H54 (cell line): ENCODE measurements around the gene OLFML1.
A peak's percentile ranks its signal among the peaks of the same experiment; 100 is the strongest.

Experiments
- DNase-seq: peaks from one replicate; pipeline ENCODE4 v3.0.0; 2011; ENCODE audit warnings: low spot score, mixed read lengths; ENCODE audit not compliant: insufficient read length
- FAIRE-seq: peaks from 3 replicates; lab custom pipeline; 2011; peaks lifted over from hg19 to GRCh38; lab: Jason Lieb, UNC
- POLR2A ChIP-seq: IDR thresholded peaks from 2 replicates; pipeline ENCODE4 v1.6.1; 2011; ENCODE audit warnings: low read depth, mild to moderate bottlenecking, low read length

The OLFML1 gene

DNA sequence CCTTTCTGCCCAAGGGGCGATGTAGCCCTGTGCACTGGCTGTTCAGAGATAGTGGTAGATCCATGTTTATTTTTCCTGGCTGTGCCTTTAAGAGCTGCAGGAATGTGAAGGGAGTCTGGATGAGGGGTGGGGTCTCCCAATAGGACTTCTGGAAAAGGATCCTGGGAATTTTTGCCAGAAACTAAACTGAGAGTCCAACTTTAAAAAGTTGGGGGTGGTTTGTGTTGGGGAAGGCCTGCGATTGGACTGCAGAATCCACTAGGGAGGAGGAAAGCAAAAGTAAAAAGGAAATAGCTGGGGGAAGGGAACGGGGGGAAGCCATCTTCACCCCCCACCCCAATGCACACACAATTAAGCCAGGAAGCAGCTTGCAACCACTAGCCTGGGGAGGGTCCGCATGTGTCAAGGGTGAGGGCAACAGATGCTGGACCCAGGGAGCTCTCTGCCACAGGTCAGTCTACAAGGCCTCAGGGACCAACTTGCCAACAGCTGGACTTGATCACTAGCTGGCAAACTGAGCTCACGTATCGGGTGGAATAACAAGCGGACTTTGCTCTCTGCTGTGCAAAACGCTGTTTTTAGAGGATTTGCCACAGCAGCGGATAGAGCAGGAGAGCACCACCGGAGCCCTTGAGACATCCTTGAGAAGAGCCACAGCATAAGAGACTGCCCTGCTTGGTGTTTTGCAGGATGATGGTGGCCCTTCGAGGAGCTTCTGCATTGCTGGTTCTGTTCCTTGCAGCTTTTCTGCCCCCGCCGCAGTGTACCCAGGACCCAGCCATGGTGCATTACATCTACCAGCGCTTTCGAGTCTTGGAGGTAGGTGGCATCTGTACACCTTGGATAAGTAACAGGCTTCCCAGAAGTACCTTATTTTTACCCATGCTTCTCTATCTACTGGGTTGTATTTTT is at the start of gene OLFML1:
OLFML1 (plus strand) TSS at position 321 of the 912 bp plus-strand sequence; CDS start at position 691, 370 bp downstream.
- DNase-seq (no peak), FAIRE-seq (no peak)
- no peak for TF ChIP-seq POLR2A

DNA sequence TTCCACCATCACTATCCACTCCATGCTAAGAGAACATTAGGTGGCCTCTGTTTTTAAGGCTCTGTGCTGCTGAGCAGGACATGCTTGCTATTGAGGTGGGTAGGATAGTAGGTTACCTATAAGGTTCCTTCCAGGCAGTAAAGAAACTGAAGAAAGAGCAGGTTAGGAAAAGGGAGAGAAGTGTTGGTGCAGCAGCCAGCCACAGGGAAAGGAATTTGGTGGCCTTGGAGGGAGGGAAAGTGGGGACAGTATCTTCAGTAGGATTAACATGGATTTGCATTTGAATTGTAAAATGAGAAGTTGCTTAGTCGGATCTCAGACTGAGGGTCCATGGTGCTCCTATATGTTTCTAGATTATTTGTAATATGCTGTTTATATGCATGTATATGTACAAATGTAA is 49.2 kb upstream of the OLFML1 start:
- DNase-seq (no peak), FAIRE-seq (no peak)
- TF ChIP-seq POLR2A, result no peak

DNA sequence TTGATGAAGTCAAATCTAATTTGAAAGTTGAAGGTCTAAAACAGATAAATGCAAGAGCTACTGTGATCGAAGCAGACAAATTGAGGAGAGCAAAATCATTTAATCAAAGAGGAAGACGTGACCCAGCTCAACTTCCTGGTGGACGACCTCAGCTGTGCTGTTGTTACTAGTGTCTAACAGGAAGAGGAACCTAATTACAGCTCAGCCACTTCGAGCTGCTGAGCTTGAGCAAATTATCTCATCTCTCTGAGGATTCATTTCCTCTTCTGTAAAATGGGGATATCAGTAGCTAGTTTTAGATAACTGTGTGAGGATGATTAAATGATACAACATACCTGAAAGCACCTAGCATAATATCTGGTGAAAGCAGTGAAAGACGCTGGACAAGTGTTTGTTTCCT is 48.6 kb upstream of the OLFML1 start:
- no peak for FAIRE-seq
- no peak for TF ChIP-seq POLR2A
- DNase-seq, result no peak

DNA sequence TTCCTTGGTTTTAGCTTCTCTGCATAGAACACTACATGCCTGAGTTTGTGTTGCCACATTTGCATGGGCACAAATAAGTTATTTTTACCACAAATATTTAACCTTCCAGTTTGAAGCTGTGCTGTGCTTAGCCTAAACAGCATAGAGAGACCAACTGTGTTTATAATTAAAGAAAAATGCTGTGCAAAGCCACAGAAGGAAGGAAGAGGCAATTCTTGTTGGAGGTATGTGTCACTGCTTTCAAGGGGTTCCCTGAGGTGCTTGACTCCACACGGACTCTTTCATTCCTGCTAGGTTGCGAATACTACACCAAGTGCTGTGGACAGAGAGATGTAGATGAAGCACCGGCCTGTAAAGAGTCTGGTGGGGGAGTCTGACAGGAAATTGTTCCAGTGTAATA is 47.6 kb upstream of the OLFML1 start:
- FAIRE-seq (no peak), DNase-seq (no peak)
- TF ChIP-seq POLR2A, result no peak

DNA sequence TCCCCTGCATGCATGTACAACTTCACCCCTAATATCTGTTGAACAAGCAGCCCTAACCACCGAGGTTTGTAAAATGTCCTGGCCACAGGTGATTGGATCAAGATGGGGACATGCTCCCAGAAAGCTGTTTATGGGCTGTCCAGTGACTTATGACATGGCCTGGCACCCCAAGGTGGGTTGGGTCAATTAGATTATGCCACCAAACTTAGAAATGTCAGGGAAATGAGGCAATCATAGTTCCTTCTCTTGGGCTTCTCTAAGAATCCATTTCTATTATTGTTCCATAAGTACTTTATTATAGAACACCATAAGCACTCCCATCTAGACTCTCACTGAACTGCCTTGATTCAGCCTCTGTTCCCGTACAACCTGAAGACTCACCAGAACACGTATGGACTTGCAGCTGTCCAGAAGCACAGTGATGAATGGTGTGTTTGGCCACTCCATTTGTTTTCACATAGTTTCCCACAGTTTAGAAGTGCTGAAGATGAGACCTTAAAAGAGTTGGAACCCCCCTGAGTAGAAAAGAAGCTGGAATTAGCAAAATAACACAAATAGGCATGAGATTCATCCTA is 45.5 kb upstream of the OLFML1 start:
- FAIRE-seq, result no peak
- no peak for DNase-seq
- no peak for TF ChIP-seq POLR2A

DNA sequence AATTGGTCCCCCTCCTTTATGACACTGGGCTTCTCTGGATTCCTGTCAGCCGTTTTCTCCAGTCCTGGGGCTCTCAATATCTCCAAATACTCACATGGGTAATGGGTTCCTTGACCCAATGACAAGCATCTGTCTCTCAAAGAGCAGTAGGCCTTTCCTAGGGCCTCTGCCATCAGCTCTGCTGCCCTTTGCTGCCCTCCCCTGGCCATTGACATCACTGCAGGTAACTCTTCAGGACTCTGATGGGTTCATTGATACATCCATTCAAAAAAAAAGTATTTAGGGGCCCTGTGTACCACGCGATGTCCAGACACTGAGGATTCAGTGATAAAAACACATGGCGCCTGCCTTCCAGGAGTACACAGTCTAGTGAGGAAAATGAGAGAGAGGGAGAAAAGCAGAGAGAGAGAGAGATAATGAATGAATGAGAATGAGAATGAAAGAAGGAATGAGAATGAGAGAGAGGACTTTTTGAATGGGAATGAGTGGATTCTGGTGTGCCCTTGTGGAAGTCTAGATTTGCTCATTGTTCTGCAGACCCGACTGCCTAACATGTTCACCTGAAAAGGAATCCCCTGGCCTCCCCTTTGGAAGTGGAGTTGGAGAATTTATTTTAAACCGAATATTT is 42.6 kb upstream of the OLFML1 start:
- FAIRE-seq (no peak), DNase-seq (peak; percentile 49)
- no peak for TF ChIP-seq POLR2A

DNA sequence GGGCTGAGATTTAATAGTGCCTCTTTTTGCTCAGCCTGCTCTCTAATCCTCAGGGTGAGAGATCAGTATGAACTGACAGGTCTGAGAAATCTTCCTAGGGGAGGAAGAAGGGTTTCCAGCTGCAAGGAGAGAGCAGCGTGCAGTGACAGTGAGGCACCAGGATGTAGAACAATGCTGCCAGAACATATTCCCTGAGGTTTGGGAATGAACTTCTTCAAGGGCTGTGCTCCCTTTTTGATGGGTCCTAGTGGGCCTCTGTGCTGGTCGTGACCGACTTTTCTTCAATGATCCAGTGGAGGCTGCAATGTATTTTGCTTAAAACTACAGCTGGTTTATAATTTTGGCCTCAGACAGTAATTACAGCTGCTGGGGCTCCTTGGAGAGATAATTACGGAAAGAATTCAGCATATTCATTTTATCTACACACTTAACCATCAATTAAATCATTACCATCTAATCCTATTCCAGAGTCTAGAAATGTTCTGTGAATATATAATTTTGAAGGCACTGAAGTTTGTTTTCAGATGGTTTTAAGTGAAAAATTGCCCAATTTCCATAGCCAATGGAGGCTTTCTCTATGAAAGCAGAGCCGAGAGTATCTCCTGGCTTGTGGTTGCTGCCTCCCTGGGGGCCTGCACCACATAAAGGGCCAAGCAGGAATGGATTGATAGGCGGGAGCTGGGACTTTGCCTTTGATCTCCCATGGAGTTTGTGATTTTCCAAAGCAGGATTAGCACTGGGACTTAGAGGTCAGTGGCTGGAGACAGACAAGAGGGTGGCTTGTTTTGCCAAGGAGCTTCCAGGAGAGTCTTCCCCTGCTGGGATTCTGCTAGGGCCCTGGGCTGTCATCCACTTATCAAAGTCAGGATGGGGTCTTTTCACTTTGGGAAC is 41.0 kb upstream of the OLFML1 start:
- TF ChIP-seq POLR2A, result no peak
- DNase-seq (no peak), FAIRE-seq (no peak)

DNA sequence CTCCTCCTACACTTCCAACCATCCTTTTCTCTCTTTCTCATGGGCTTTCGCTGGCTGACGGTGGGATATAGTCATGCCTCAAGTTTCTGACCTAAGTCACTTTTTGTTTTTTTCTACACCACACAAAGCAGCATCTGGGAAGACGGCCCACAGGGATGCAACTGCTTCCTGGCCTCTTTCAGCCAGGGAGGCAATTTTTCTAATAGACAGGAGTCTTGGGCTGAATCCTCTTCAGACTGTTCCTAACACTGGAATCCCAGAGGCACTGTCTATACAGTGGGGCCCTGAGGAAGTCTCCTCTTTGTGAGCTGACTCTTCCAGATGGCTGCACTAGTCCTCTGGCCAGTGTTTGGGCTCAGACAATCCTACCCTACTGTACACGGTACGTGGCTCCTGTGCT is 39.7 kb upstream of the OLFML1 start:
- TF ChIP-seq POLR2A, result no peak
- DNase-seq (no peak), FAIRE-seq (no peak)

DNA sequence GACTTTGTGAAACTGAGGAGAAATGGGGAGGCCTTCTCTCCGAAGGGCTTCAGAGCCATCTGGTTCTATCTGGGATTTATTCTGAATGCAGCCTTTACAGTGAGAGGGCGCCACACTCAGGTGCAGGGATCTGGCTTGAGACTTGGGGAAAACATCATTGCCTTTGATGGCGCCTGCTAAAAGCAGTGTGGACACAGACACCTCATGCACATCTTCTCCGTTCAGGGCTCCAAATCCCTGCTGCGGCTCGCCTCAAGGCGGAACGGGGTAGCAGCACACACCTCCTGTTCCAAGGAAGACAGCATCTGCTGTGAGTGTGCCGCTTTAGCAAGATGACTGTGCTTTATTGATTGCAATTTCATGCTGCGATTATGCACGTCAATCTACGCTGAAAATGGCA is 37.1 kb upstream of the OLFML1 start:
- DNase-seq, result no peak
- no peak for TF ChIP-seq POLR2A

DNA sequence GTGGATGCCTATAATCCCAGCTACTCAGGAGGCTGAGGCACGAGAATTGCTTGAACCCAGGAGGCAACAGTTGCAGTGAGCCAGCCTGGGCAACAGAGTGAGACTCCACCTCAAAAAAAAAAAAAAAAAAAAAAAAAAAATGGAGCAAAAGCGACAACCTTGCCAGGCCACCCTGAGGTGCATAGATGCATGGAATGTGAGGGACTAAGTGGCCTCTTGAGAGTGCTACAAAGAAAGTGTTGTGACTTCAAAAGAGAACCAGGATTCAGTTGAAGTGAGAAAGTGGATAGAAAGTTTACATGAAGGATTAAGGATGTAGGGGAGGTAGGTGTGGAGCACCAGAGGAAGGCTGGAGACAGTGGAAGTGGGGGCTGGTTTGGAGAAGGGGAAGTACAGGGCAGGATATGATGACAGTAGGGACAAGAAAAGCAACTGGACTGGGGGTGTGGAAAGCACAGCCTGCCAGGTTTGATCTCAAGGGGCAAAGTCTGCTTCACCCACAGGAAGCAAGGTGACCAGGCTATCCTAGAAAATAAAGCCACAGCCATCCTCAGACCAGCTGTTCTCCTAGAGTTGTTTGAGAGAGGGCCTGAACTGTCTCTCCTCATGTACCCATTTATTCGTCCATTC is 36.0 kb upstream of the OLFML1 start:
- no peak for TF ChIP-seq POLR2A
- DNase-seq (no peak), FAIRE-seq (no peak)

More for the DNA sequence above, 37.1 kb upstream of the OLFML1 start:
- no peak for FAIRE-seq

DNA sequence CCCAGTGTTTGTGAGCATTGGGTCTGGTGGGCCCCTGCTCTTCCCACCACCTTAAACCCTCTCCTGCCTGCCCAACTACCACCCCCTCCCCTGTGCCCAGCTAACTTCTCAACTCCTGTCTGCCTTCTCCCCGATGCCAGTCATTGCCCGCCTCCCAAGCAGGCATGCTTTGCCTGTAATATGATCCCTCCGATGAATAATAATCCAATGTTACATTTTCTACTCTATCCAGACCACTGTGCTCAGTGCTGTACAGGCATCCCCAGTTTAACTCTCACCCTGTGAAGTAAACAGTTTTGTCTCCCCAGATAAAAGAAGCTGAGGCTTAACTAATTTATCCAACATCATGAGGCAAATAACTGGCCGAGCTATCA is 35.5 kb upstream of the OLFML1 start:
- TF ChIP-seq POLR2A, result no peak
- DNase-seq, result no peak
- FAIRE-seq, result no peak

DNA sequence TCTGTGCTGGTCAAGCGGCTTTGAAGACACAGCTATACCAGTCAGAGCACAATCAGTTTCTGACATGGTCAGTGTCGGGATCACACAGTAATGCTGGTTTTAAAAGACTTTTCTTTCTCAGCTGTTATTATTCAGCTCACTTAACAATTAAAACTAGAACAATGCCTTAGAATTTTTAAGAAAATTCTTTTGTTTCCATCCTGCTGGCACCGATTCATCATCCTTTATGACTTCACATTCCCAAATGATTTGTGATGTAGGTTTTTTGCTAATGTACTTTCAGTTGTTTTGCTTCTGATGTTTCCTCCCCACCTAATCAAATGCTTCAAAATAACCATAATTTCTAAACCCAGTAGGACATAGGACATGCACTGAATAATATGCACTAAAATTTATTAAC is 34.5 kb upstream of the OLFML1 start:
- no peak for TF ChIP-seq POLR2A
- FAIRE-seq, result no peak
- no peak for DNase-seq

DNA sequence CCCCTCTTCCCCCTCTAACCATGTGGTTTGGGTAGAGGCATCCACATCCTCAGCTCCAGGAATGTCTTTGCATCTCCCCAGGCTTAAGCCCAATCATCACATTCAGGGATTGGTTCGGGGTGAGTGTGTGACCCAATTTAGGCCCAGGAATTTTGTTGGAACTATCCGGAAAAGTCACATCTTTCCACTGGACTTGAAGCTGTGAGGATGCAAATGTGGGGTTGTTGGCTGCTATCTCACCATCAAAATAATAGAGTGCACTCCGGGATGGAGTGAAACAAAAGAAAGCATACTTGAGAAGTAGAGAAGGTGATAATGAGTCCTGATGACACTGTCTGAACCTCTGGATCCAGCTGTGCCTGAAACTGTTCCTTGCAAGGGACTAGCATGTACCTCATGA is 33.8 kb upstream of the OLFML1 start:
- no peak for TF ChIP-seq POLR2A
- DNase-seq, result no peak
- FAIRE-seq, result no peak
